Measurements from ENCODE around the gene PDE8B.

The PDE8B gene

GRCh38 chr5:77305956-77306355 lies 95.5 kb downstream of the PDE8B start:
- no peak for ATAC-seq
- no peak for TF ChIP-seq CSRNP3 (CRISPR knock-in tag; IDR thresholded peaks at IDR 0.05)
- no peak for TF ChIP-seq TOX (CRISPR knock-in tag; IDR thresholded peaks at IDR 0.05; ENCODE audit: borderline replicate concordance)
- no peak for TF ChIP-seq ZFP30 (CRISPR knock-in tag; IDR thresholded peaks at IDR 0.05)
- TF ChIP-seq OSR1 (CRISPR knock-in tag; IDR thresholded peaks at IDR 0.05), result no peak
- TF ChIP-seq BACH2 (CRISPR knock-in tag; IDR thresholded peaks at IDR 0.05; ENCODE audit: borderline replicate concordance), result no peak
- TF ChIP-seq ISL1 (CRISPR knock-in tag; IDR thresholded peaks at IDR 0.05), result peak; percentile 60
- TF ChIP-seq PPARA (CRISPR knock-in tag; IDR thresholded peaks at IDR 0.05; ENCODE audit: borderline replicate concordance), result no peak
- no peak for TF ChIP-seq ESRRG (CRISPR knock-in tag; IDR thresholded peaks at IDR 0.05)
- TF ChIP-seq TSHZ2 (CRISPR knock-in tag; IDR thresholded peaks at IDR 0.05), result no peak
- TF ChIP-seq CSDC2 (CRISPR knock-in tag; IDR thresholded peaks at IDR 0.05), result no peak
- no peak for TF ChIP-seq TCF4 (CRISPR knock-in tag; IDR thresholded peaks at IDR 0.05; ENCODE audit: borderline replicate concordance)
- TF ChIP-seq ZNF8 (CRISPR knock-in tag; IDR thresholded peaks at IDR 0.05), result no peak
- TF ChIP-seq PATZ1 (CRISPR knock-in tag; IDR thresholded peaks at IDR 0.05; ENCODE audit: borderline replicate concordance), result no peak
- TF ChIP-seq ZNF70 (CRISPR knock-in tag; IDR thresholded peaks at IDR 0.05), result no peak
- TF ChIP-seq SNAI2 (CRISPR knock-in tag; IDR thresholded peaks at IDR 0.05), result 0 out of 2 replicates have a peak, but pooled peaks have one; percentile 35
- no peak for TF ChIP-seq POU6F1 (CRISPR knock-in tag; IDR thresholded peaks at IDR 0.05; ENCODE audit: borderline replicate concordance, low read depth)
- TF ChIP-seq RARB (CRISPR knock-in tag; IDR thresholded peaks at IDR 0.05), result no peak
- peak; percentile 61 for TF ChIP-seq ZFP3 (CRISPR knock-in tag; IDR thresholded peaks at IDR 0.05)
- TF ChIP-seq ZNF565 (CRISPR knock-in tag; conservative IDR thresholded peaks at IDR 0.05; ENCODE audit: low read depth), result no peak
- no peak for TF ChIP-seq ZC3H10 (CRISPR knock-in tag; IDR thresholded peaks at IDR 0.05)
- no peak for TF ChIP-seq ARNTL (CRISPR knock-in tag; IDR thresholded peaks at IDR 0.05; ENCODE audit: borderline replicate concordance, low read depth)
- TF ChIP-seq GLIS3 (CRISPR knock-in tag; IDR thresholded peaks at IDR 0.05), result no peak
- no peak for TF ChIP-seq CREB5 (CRISPR knock-in tag; IDR thresholded peaks at IDR 0.05; ENCODE audit: low read depth)

- ATAC-seq, result no peak
- TF ChIP-seq CREB5 (CRISPR knock-in tag; IDR thresholded peaks at IDR 0.05; ENCODE audit: low read depth) (no peak), POU6F1 (CRISPR knock-in tag; IDR thresholded peaks at IDR 0.05; ENCODE audit: borderline replicate concordance, low read depth) (no peak), ZFP30 (CRISPR knock-in tag; IDR thresholded peaks at IDR 0.05) (no peak), ISL1 (CRISPR knock-in tag; IDR thresholded peaks at IDR 0.05) (no peak), TOX (CRISPR knock-in tag; IDR thresholded peaks at IDR 0.05; ENCODE audit: borderline replicate concordance) (no peak), SNAI2 (CRISPR knock-in tag; IDR thresholded peaks at IDR 0.05) (no peak), ZNF70 (CRISPR knock-in tag; IDR thresholded peaks at IDR 0.05) (no peak), TSHZ2 (CRISPR knock-in tag; IDR thresholded peaks at IDR 0.05) (no peak)
Observed at GRCh38 chr5:77306531-77306930, 96.1 kb downstream of the PDE8B start.
